Nucleus accumbens (tissue), 56 donors: ENCODE results near the gene CHD2.

Experiments
- DNase-seq, 56 donors: peaks; one replicate each; lab custom pipeline; 2025; lab: John Stamatoyannopoulos, UW

The CHD2 gene

DNA sequence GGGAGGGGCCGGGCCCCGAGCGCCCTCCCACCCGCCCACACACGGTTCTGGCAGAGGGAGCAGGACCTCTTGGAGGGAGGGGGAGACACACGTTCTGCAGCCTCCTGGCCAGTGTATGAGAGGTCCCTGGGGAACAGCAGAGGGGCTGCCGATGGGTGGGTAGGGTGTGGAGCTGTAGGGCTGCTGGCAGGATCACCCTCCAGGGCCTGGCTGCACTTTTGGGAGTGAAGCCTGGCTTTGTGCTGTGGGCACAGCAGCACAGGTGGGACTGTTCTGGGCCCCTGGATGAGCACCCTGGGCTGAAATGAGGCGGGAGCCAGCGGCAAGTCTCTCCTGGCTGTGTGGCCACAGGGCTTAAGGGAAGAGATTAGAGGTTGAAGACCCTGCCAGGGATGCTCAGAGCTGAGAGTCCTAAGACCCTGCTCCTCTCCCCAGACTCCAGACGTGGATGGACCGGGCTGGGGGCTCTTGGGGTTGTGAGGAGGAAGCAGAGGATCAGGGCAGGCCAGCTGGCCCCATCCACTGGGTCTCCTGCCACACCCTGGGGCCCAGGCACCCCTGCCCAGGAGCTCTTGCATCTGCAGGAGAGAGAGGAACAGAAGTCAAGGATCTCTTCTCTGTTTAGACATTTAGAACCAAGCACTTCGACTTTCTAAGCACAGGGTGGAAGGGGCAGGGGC, 143.6 kb downstream of the CHD2 start:
- DNase-seq = no peak

DNA sequence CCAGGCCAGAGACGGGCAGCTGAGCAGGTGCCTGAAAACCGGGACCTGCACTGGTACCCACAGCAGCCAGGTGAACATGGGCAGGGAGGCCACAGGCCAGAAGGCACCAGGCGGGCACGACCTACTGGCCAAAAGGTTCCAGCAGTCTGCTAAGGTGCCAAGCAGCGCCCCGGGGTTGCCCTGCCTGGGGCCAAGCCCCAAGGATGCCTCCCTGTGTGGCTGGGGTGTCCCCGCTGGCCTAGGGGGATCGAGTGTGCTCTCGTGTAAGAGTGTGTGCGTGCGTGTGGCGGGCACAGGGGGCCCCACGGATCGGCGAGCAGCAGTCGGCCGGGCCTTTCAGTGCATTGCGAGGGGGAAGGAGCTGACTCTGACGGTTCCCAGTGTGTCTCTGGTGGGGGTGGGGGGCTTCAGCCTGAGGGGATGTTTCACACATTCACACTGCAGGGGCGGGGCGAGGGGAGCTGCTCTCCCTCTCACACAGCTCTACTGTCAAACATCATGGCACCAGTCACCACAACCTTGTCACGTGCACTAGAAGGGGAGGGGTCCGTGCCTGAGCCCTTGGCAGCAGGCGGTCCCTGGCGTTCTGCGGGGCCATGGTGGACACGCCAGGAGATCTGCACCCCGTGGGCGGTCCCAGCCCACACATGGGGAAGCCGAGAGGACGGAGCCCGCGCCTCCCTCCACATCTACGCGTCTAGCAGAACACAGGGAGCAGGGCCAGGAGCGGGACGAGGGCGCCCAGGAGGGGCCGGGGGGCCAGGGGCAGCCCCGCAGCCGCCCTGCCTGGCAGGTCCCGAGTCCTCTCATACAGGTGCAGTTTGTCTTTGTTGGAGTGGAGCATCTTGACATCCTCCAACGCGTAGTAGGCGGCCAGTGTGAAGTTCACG, 144.4 kb downstream of the CHD2 start:
- no peak for DNase-seq

GRCh38 chr15:93045191-93045785, 145.2 kb downstream of the CHD2 start:
- DNase-seq = no peak

- DNase-seq = no peak
These were observed 146.0 kb downstream of the CHD2 start for GRCh38 chr15:93046120-93046519.

GRCh38 chr15:93046721-93047120, 146.6 kb downstream of the CHD2 start:
- DNase-seq = no peak

DNA sequence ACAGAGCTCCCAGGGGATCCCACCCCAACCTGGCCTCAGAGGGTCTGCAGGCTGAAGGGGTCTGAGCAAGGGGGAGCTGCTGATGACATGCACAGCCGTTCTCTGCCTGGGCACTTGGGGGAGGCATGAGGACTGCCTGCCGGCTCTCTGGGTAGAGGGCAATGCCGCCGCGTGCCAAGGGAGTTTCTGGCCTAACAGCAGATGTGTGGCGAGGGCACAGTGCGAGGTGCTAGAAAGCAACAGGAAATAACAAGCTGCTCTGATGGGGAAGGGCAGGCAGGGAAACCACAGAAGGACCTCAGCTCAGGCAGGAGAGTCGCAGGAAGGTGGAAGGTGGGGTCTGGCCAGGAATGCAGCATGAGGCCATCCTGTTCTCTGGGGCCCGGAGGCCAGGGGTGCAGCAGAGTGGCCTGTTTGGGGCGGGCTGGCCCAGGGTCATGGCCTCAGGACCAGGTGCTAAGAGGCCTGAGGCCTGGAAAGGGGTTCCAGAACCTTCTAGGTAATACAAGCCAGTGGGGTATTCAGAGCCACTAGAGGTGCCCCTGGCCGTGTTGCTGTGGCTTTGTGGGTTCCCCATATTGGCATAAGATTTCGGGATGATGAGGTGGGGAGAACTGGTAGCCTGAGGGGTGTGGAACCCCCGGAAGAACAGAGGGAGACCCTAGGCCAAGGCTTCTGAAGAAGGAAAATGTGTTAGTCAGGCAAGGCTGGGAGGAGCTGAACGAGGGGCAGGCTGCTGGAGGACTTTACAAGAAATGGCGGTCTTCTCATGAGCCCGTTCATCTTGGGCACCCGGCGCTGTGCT, 147.7 kb downstream of the CHD2 start:
- DNase-seq = no peak

DNA sequence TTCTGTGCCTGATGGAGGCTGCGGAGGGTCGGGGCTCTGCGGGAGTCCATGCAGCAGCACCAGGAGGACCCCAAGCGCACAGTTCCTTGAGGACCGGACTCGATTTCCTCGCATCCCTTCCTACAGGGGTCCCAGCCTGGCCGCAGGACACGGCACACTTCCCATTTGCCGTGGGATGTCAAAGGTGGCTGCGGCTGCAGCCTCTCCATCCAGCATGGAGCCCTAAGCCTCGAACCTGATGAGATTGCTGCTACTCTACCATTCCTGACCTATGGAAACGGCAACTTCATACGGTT, 148.2 kb downstream of the CHD2 start:
- DNase-seq = no peak

DNA sequence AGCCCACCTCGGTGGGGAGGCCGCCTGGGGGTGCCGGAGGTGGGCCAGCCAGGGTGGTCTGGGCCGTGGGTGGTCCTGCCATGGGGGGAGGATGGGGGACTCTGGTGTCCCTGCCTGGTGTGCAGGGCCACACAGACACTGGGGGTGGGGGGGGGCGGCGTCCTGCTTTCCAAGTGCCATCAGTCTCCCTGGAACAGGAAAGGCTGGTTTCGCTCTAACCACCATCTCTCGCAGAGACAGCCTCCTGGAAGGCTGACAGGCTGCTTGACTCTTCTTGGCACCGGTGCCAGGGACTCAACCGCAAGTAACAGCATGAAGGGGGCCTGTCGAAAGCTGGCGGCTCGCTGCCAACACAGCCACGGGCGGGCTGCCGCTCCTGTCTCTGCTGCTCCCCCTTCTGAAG, 148.6 kb downstream of the CHD2 start:
- peak in 31 of 56 donors; percentile 7 to 79 (median 41) for DNase-seq

- DNase-seq = no peak
These were observed 149.1 kb downstream of the CHD2 start for GRCh38 chr15:93049233-93049632.

DNA sequence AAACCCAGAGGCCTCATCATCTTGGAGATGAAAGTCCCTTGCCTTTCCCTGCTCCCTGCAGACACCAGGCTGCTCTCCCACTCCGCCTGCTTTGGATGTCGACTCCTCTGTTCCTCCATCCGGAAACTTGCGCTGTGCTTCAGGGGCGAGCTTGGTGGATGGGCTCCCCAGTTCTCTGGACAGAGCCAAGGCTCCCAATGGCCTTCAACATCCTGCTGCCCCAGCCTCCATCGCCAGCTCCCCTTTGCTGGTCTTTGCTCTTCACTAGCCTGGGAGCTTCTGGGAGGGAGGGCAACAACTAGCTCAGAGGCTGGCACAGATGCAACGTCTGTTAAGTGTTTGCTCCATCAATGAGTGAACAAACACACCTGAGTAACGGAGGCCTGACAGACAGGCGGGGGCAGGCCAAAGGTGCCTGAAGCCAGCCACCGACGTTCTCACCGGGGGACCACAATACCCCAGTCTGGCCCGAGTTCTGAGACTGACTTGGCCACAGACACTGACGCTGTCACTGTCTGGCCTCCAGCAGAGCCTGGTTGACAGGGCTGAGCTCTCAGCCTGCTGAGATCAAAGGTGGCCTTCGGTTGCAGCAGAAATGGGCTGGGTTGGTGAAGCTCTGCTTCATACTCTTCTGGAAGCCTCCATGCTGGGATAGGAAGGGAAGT, 149.9 kb downstream of the CHD2 start:
- DNase-seq = no peak

- no peak for DNase-seq
These were observed 150.5 kb downstream of the CHD2 start for GRCh38 chr15:93050648-93051047.

GRCh38 chr15:93051236-93052089, 151.3 kb downstream of the CHD2 start:
- peak in 2 of 56 donors; percentile 25 to 31 for DNase-seq

- DNase-seq = no peak
These were observed 152.2 kb downstream of the CHD2 start for GRCh38 chr15:93052090-93052879.

- no peak for DNase-seq
These were observed 155.1 kb downstream of the CHD2 start for GRCh38 chr15:93055211-93055610.

DNA sequence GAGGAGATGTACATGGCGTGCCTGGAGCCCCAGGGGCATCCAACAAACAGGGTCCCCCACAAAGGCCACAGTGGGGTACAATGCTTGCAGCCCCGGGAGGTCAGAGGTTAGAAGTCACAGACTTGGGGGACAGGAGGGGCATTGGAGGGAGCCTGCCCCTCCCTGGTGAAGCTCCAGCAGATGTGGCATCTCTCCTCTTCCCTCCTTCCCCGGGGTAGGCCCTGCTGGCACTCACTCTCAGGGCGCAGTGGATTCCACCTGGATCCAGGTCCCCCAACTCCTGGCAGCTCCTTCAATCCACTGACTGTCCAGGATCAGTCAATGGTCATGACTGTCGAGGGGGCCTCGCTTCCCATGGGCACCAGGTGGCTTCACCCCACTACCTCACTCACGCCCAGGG, 156.7 kb downstream of the CHD2 start:
- no peak for DNase-seq

DNA sequence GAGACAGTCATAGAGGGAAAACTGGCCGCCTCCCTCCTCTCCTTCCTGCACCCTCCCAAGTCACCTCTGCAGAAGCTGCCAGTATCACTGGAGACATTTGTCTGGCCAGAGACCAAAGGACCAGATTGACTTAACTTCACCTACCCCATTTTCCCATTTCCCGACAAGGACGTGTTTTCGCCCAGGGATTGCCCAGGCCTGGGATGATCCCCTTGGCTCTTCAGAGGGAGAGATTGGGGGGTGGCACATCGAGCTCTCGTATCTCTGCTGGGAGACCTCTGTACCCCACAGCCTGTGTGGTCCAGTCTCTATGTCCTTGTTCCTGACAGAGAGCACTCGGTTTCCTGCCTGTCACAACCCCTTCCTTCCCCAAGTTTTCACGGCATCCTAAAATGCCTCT, 157.5 kb downstream of the CHD2 start:
- DNase-seq = no peak

- DNase-seq = no peak
These were observed 158.0 kb downstream of the CHD2 start for GRCh38 chr15:93058128-93058527.

GRCh38 chr15:93058904-93059427, 158.8 kb downstream of the CHD2 start:
- no peak for DNase-seq
